OCI-LY3 (cell line): ENCODE measurements around the gene RERE.

Experiments used
- EZH2phosphoT487 ChIP-seq: fragments of 200-600 bp; shearing (Covaris generic); IDR thresholded peaks from 2 replicates; pipeline ENCODE4 v1.6.1; 2018; ENCODE audit warnings: antibody characterized with exemption, mixed run types, low read depth
- TF ChIP-seq, protein P1 (sequence below): fragments of 200-600, 300-600 bp; sonication (generic); IDR thresholded peaks from 2 replicates; pipeline ENCODE4 v1.5.1; 2014; ENCODE audit warnings: antibody characterized with exemption, low read length, low read depth

DNA sequence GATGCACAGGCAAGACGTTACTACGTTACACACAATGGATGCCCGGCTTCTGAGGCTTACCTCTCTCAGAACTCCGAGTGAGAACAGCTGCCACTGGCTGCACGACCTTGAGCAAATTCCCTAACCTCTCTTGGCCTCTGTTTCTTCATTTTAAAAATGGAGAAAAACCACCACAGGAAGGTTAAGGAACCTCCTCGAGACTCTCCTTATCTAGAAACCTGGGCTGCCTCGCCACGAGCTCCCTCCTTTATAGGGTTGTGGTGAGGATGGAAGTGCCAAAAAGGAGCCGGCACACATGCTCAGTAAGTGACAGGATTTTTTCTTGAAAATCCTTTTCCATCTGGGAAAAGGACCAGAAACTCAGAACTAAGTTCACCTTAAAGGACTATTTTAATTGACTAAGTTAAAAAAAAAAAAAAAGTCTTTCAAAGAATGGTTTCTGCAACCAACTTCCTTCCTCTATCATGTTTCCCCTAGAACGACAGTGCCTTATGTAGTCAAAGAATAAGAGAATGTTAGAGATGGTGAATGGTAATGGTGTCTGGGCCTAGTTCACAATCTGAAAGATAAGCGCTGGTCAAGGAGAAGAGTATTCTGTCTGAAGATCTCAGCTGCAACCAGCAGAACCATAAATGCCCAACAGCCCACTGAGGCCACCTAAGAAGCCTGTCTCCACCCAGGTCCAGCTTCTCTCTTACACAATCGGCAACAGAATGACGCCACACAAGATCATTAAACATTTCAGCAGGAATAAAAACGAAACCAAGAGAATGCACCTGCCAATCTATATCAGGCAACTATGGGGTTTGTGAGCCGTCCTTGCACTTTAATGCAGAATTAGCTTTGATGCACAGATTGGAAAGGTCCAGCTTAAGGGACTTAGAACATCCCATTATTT lies 434.6 kb downstream of the RERE start:
- TF ChIP-seq, protein P1, sequence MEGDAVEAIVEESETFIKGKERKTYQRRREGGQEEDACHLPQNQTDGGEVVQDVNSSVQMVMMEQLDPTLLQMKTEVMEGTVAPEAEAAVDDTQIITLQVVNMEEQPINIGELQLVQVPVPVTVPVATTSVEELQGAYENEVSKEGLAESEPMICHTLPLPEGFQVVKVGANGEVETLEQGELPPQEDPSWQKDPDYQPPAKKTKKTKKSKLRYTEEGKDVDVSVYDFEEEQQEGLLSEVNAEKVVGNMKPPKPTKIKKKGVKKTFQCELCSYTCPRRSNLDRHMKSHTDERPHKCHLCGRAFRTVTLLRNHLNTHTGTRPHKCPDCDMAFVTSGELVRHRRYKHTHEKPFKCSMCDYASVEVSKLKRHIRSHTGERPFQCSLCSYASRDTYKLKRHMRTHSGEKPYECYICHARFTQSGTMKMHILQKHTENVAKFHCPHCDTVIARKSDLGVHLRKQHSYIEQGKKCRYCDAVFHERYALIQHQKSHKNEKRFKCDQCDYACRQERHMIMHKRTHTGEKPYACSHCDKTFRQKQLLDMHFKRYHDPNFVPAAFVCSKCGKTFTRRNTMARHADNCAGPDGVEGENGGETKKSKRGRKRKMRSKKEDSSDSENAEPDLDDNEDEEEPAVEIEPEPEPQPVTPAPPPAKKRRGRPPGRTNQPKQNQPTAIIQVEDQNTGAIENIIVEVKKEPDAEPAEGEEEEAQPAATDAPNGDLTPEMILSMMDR: no peak
- no peak for TF ChIP-seq EZH2phosphoT487
